ENCODE data around the gene MEGF11. TPM values are rescaled to one million over a fixed set of nuclear protein-coding genes. Genes with fewer than 3 reads are reported as not detected.

MEGF11 gene
- total RNA-seq, 1 donor from 2014 or later, result under 0.01 TPM

GRCh38 chr15:66171841-66172240 is 81.7 kb downstream of the MEGF11 start:
- DNase-seq (ENCODE audit: low read depth in 2 of 2), result no peak

DNA sequence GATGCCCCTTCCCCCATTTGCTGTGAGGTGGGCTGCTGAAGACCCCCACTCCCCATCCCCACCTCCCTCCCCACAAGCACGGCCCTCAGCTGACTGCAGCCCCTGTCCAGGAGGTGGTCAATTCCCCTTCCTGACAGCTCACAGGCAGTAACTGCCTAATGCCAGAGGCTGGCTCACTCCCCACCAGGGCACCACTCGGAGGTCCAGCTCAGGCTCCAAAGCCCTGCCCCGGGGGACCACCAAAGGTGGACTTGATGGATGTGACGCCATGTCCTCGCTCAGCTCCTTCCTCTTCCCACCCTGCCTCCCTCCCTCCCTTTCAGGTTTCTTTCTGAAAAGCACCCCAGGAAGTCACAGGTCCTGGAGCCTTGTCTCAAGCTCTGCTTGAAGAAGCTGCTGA is 82.8 kb downstream of the MEGF11 start:
- no peak for DNase-seq (ENCODE audit: low read depth in 2 of 2)

- no peak for DNase-seq (ENCODE audit: low read depth in 2 of 2)
These were observed 83.5 kb downstream of the MEGF11 start for GRCh38 chr15:66170042-66170441.

DNA sequence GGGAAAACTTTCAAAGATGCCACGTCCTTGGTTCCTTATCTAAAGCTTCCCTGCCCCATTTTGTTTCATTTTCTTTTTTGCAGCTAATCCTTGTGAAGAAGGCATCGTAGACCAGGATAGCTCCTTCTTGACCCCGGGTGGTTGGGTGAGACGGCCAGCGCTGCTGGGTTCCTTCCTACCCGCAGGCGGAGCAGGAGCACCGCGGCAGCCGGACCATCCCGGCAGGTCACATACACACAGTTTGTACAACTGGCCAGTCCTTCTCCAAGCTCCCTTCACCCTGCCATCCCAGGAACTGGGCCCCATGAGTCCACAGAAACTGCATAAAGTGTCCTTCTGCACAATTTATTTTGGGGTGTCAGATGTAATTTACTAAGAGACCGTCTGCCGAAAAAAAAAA is 83.9 kb downstream of the MEGF11 start:
- DNase-seq (ENCODE audit: low read depth in 2 of 2), result no peak

DNA sequence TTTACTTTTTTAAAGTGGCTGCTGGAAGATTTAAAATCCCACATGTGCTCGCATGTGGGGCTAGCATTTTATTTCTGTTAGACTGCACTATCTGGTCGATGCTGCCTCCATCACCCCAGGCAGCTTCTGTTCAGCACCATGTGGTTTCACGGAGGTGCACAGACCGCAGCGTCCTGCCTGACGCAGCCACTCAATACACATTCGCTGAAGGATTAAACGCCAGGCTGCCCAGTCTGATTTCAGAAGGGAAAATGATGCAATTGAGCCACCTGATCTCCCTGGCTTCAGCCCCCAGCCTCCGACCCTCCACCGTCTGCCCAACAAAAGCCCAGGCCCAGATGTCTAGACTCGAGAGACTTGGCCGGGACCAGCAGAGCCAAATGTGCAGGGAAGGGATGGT is 84.5 kb downstream of the MEGF11 start:
- DNase-seq (ENCODE audit: low read depth in 2 of 2), result no peak

GRCh38 chr15:66167854-66168253 is 85.7 kb downstream of the MEGF11 start:
- DNase-seq (ENCODE audit: low read depth in 2 of 2), result no peak

GRCh38 chr15:66165856-66166255 is 87.7 kb downstream of the MEGF11 start:
- no peak for DNase-seq (ENCODE audit: low read depth in 2 of 2)

- DNase-seq (ENCODE audit: low read depth in 2 of 2), result no peak
These were observed 88.8 kb downstream of the MEGF11 start for GRCh38 chr15:66164788-66165187.

- DNase-seq (ENCODE audit: low read depth in 2 of 2), result no peak
These were observed 90.0 kb downstream of the MEGF11 start for GRCh38 chr15:66163553-66163952.

DNA sequence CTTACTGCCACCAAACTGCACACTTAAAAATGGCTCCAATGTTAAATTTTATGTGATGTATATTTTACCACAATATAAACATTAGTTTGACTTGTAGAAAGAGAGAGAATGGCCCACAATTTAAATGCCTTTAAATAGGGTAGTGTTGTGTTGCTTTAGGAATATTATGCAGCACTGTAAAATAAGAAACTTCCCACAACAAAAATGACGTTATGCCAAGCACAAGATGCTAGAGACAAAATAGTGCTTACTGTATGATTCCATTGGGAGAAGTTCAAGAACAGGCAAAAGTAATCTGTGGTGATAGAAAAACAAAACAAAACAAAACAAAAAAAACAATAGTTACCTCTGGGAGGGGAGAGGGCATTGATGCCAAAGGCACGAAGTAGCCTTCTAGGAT is 91.3 kb downstream of the MEGF11 start:
- no peak for DNase-seq (ENCODE audit: low read depth in 2 of 2)

GRCh38 chr15:66161575-66162118 is 91.9 kb downstream of the MEGF11 start:
- DNase-seq (ENCODE audit: low read depth in 2 of 2), result no peak

DNA sequence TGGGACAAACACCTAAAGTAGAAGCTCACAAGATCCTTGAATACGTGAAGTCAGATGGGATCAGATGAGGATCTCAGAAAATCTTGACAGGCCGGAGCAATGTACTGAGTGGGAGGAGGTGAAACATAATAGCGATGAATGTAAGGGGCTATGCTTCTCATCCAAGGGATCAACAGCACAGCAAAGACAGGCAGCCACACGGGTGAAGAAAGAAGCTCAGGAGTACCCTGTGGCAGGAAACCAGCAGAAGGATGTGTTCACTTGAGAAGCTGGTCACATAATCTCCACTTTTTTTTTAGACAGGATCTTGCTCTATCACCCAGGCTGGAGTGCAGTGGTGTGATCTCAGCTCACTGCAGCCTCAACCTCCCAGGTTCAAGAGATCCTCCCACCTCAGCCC is 92.4 kb downstream of the MEGF11 start:
- DNase-seq (ENCODE audit: low read depth in 2 of 2), result no peak

DNA sequence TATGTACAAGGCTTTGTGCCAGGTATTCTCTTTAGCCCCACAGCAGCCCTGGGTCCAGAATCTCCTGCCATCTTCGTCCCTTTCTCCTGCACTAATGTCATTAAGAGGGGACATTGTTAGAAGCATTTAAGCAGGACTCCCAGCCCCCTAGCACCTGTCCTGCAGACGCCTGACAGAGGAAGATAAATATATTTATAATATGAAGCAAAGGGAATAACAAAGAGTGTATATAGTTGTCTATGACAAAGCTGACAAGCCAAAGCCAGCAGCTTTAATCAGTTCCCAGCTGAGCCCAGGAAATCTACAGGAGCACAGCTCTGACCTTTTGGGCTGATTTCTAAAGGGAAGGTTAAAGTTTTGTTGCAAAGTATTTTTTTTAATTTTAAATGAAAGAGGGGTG is 96.0 kb downstream of the MEGF11 start:
- DNase-seq (ENCODE audit: low read depth in 2 of 2), result no peak

GRCh38 chr15:66156310-66156975 is 97.1 kb downstream of the MEGF11 start:
- DNase-seq (ENCODE audit: low read depth in 2 of 2), result no peak

DNA sequence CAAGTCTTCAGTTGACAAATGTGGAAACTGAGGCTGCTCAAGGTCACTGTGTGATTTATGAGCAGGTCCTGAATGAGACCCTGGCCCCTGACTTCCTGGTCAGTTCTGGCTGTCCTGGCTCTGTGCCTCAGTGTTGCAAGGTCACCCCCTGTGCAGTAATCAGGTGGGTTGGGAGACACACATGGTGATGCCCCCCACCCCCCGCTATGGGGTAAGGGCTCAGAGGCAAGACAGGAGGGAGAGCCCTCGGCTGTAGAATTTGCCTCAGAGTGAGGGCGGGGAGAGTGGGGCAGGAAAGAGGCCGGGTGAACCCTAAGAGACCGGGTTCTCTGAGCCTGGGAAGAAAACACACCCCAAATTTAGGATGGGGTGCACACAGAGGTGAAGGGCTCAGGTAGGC is 98.5 kb downstream of the MEGF11 start:
- DNase-seq (ENCODE audit: low read depth in 2 of 2), result no peak

- DNase-seq (ENCODE audit: low read depth in 2 of 2), result no peak
These were observed 99.0 kb downstream of the MEGF11 start for GRCh38 chr15:66154581-66154980.

DNA sequence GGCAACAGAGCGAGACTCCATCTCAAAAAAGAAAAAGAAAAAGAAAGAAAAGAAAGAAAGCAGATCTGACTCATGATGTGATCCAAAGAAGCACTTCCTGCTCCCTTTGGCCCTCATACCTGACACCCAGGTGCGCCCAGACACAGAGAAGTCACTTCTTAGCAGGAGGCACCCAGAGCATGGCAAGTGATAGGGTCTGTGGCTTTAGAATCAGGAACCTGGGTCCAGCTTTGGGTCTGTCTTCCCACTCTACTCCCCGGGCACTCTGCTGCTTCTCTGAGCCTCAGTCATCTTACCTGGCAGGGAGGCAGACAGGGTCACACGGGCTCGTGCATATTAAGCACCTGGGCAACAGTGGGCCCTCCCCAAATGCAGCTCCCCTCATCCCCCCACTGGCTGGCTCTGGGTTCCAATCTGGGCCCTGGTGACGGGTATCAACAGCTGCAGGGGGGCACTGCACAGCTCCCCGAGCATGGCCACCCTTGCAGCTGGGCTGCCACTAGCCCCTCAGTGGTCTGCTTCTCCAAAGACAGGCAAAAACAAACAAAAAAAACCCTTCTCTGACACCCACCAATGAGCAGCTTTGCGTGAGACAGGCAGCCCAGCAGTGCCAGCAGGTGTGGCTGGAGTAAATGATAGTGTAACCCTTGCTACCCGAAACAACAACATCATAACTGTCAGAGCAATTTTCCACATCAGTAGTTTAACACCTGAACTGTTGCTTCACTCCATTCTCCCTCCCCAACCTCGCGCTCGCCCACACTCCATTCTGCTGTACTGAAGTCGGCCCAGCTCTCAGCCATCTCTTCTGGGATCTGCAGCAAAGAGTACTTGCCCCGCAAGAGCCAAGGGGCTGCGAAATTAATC is 99.8 kb downstream of the MEGF11 start:
- DNase-seq (ENCODE audit: low read depth in 2 of 2), result no peak

GRCh38 chr15:66152650-66153049 is 100.9 kb downstream of the MEGF11 start:
- no peak for DNase-seq (ENCODE audit: low read depth in 2 of 2)

- DNase-seq (ENCODE audit: low read depth in 2 of 2), result no peak
These were observed 101.7 kb downstream of the MEGF11 start for GRCh38 chr15:66151809-66152208.

DNA sequence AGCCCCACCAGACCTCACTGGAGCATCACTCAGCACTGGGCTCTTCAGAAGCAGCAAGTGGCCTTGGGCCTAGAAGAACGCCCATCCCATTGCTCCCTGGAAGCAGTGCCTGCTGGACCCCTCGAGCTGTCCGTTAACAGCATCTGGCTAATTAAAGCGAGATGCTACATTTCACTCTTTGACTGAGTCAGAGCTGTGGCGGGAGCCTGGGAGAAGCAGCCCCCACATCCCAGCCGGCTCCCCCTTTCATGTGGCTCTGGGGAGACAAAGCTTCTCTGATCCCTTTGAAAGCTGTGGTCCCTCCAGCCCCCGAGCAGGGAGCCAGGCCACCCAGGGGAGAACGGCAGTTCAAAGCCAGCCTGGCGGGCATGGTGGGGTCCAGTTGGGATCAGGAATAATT is 103.7 kb downstream of the MEGF11 start:
- no peak for DNase-seq (ENCODE audit: low read depth in 2 of 2)

DNA sequence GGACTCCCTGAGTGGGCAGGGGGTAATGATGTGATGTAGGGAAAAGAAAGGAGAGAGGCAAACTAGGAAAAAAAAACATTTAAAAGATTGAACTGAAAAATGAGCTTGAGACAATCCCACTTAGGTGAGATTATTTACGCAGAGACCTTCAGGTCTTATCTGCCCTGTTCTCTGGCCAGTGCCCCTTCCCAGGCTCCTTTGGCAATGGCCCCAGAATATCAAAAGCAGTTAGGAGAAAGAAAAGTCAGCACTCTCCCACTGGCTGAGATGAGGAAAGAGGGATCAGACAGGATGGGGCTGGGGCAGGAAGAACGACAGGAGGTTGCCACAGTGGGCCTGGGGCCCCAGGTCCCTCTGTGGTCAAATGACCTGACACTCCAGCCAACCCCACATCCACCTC is 105.4 kb downstream of the MEGF11 start:
- DNase-seq (ENCODE audit: low read depth in 2 of 2), result no peak

- DNase-seq (ENCODE audit: low read depth in 2 of 2), result no peak
These were observed 106.1 kb downstream of the MEGF11 start for GRCh38 chr15:66147440-66147839.

- peak in 1 of 2 donors; percentile 5 for DNase-seq (ENCODE audit: low read depth in 2 of 2)
These were observed 107.8 kb downstream of the MEGF11 start for GRCh38 chr15:66145726-66146182.
